Measurements from ENCODE around the gene VPS36.

DNA sequence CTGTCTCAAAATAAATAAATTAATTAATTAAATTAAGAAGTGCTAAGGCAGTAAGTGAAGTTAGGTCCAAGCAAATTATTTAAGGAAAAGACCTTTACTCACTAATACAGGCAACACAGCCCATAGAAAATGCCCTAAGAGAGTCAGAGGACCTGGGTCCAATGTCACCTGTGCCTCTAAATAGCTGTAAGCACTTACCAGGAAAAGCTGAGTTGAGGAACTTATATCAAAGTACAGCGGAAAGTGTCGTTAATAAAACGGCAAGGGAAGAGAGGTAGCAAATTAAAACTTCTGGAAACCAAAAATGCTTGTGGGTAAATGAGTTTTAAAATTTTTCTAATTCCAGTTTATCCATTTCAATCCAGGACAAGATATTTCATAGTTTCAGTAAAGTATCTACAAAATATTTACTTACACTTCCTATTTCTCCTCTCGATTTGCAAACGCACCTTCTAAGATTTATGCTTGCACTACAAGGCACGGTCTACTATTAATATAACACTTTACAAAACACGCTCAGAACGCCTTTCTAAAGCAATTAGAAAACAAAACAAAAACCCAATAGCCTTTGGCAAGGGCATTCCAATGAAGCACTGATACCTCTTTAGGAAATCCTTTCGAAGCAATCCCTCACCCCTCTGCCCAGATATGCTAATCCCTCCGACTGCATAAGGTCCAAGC is 963 bp downstream of the VPS36 start:
- TF ChIP-seq CTCF (IDR thresholded peaks at IDR 0.05) (no peak), POLR2A (IDR thresholded peaks at IDR 0.05) (no peak)
